Glomerular visceral epithelial cell (primary cell): ENCODE data around the gene LRRC43.

Source experiments
- DNase-seq: peaks from one replicate; pipeline ENCODE4 v3.0.0-alpha.2; 2016; ENCODE audit errors: extremely low spot score

The LRRC43 gene

GRCh38 chr12:122226366-122227125 is 43.6 kb downstream of the LRRC43 start:
- DNase-seq: no peak

DNA sequence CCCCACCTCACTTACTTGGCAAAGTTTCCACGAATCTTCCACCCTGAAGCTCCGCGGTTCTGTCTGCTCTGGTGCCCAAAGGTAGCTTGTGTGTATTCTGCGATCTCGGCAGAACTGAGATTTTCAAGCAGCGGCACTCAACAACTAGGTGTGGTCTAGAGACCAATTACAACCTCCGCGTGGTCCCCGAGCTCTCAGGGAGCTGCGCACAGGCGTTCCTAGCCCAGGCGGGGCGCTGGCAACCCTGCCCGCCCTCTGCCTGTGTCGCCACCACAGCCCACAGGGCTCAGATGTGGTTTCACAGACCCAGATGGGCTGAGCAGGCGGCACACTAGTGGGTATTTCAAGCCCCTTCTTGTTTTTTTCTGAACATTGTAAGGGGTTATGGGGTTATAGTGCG is 44.4 kb downstream of the LRRC43 start:
- no peak for DNase-seq

DNA sequence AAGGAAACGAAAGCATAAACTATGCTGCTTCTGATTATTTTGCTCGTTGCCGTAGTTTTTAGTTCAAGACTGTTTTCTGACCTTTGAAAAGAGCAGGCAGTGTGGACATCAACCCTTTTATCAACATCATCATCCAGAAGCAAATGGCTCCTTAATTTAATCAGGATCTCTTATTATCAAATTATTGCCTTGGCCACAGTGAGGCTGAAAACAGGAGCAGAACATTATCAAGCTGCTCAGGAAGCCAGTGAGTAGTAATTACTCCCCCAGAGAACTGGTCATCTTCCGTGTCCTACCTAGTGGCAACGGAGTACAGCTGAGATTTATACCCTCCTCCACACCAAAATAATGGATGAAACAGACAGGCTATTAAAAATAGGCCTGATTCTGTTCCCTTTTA is 45.2 kb downstream of the LRRC43 start:
- no peak for DNase-seq

DNA sequence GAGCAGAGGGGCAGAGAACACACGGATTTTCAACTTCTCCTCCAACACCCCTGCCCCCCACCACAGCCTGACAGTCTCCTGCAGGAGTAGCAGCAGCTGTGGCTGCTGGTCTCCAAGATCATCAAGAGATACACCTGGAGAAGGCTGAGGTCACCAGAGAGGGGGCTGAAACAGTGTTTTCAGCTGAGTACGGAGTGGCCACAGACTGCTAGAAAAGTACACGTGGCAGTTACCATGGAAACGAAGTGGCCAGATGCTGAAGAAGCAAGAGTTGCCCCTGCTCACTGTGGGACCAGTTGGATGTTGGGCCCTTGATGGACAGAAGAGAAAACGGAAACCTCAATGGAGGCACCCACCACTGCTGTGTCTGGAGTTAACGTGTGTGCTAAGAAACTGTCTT is 47.9 kb downstream of the LRRC43 start:
- no peak for DNase-seq

DNA sequence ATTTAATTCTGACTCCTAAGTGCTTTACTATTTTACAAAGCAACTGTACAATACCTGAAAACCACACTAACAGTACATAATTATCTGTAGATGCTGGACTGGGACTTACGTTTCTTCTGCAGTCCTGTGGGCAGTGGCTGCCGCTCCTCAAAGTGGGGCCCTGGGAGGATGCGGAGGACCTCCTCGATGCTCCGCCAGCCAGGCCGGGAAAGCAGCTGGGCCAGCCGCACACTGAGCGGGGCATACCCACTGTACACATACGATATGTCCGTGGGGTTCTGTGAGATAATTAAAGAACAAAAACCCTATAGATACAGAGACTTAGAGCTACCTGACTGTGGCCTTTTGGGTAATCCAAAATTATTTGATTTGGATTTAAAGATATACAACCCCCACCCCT is 49.8 kb downstream of the LRRC43 start:
- DNase-seq: no peak

DNA sequence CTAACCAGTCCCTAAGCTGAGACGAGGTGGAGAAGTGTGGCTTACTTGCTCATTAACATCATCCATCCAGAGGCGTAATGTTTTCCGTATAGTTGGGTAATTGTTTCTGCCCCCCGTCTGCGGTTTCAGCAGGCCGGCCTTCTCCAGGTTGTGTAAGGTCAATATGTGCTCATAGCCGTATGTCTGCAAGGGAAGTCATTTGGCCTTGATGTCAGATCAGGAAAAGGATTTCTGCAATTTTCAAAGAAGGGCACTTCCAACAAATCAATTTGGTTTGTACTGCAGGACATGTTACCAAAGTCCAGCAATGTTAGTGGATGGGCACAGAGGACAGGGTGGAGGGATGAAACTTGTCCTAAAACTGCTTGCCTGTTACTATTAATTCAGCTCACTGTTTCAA is 52.8 kb downstream of the LRRC43 start:
- no peak for DNase-seq

- DNase-seq: no peak
These were observed 55.9 kb downstream of the LRRC43 start for GRCh38 chr12:122238861-122239260.

GRCh38 chr12:122243965-122244364 is 61.0 kb downstream of the LRRC43 start:
- no peak for DNase-seq

DNA sequence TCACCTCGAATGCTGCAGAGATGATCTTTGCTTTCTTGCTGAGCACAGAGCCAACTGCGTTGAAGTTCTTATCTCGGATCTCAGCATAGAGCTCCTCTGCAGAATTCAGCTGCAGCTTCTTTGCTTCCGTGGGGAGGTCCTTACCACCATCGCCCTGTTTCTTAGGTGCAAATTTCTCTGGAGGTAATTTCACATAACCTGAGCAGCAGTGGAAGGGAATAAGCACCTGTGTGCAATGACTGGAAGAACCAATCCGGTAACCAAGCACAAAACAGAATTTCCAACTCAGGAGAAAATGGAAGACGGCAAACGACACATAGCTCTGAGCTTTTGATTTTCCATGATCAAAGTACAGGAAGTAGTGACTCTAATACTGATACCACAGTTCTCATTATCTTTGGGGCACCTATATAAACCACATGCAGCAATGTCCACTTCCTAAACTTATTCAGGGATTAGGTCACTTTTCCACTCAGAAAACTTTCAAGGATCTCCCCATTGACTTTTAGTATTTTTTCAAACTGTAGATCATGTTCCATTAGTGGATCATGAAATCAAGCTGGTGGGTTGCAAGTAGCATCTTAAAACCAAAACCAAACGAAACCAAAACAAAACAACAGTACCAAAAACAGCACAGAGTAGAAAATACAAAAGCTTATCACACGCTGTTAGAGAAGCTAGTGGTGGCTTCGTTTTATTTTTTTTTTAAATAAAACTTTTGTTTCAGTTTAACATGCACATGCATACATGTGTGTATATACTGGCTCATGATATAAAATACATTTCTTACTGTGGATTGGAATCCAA is 61.8 kb downstream of the LRRC43 start:
- DNase-seq: no peak

- no peak for DNase-seq
These were observed 62.6 kb downstream of the LRRC43 start for GRCh38 chr12:122245553-122245952.

DNA sequence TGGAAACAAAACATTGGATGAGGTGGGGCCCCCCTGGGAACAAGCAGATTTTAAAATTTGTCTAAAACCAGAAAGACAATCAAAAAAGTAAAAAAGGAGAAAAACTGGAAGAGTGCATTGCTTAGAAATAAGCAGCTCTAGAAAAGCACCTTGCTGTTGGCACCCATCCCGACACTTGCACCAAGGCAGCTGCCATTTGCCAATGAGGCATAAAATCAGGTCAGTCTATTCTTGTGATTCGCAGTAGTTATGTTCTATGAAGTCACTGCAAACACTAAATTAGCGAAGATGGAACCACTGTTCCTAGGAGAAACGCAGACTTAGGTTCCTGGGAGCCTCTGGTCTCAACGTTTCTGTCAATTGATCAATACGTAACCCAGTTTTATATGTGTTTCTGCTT is 67.1 kb downstream of the LRRC43 start:
- no peak for DNase-seq

- no peak for DNase-seq
These were observed 67.6 kb downstream of the LRRC43 start for GRCh38 chr12:122250536-122250935.
